HL-60/S4 treated with phorbol 12-myristate 13-acetate at 8.2 ng/mL for 4 days and 3 days (cell line): ENCODE data around the gene ACAP1.

Experiments
- in situ Hi-C: fragments of 300-500 bp; cut with MboI; formaldehyde crosslinking; loops from 2 replicates; pipeline ENCODE4 v1.15.0; 2022; ENCODE audit warnings: low sequenced_read_pairs

The ACAP1 gene

GRCh38 chr17:7352503-7352889 lies 16.2 kb downstream of the ACAP1 start:
- in situ Hi-C loops, result loop anchor here (25.0 kb wide), 1 partner anchor 185 kb away; the partner anchor contains the start of gene TNFSF12

GRCh38 chr17:7352910-7353635 lies 16.7 kb downstream of the ACAP1 start:
- in situ Hi-C loops, result loop anchor here (25.0 kb wide), 1 partner anchor 184 kb away; the partner anchor contains the start of gene TNFSF12

GRCh38 chr17:7354262-7354843 lies 18.0 kb downstream of the ACAP1 start:
- in situ Hi-C loops, result loop anchor here (25.0 kb wide), 1 partner anchor 183 kb away; the partner anchor contains the start of gene TNFSF12

GRCh38 chr17:7355053-7355452 lies 18.7 kb downstream of the ACAP1 start, which contains the start of gene TMEM95:
TSS of gene TMEM95 (plus strand) at chr17:7355156. CDS start at chr17:7355205, 49 bp downstream.
- in situ Hi-C loops, result loop anchor here (25.0 kb wide), 1 partner anchor 182 kb away; the partner anchor contains the start of gene TNFSF12

GRCh38 chr17:7355573-7355972 lies 19.2 kb downstream of the ACAP1 start:
- in situ Hi-C loops, result loop anchor here (25.0 kb wide), 1 partner anchor 182 kb away; the partner anchor contains the start of gene TNFSF12

- in situ Hi-C loops, result loop anchor here (25.0 kb wide), 1 partner anchor 181 kb away; the partner anchor contains the start of gene TNFSF12
Measured at GRCh38 chr17:7356072-7356549, 19.8 kb downstream of the ACAP1 start.

- in situ Hi-C loops, result loop anchor here (25.0 kb wide), 1 partner anchor 181 kb away; the partner anchor contains the start of gene TNFSF12
Measured at GRCh38 chr17:7356756-7357155, 20.4 kb downstream of the ACAP1 start.

GRCh38 chr17:7357381-7357780 lies 21.1 kb downstream of the ACAP1 start:
- in situ Hi-C loops, result loop anchor here (25.0 kb wide), 1 partner anchor 180 kb away; the partner anchor contains the start of gene TNFSF12

GRCh38 chr17:7361906-7362305 lies 25.6 kb downstream of the ACAP1 start:
- in situ Hi-C loops, result loop anchor here (25.0 kb wide), 1 partner anchor 175 kb away; the partner anchor contains the start of gene TNFSF12

GRCh38 chr17:7363311-7363710 lies 27.0 kb downstream of the ACAP1 start:
- in situ Hi-C loops, result loop anchor here (25.0 kb wide), 1 partner anchor 174 kb away; the partner anchor contains the start of gene TNFSF12

GRCh38 chr17:7365963-7366362 lies 29.6 kb downstream of the ACAP1 start:
- in situ Hi-C loops, result loop anchor here (25.0 kb wide), 1 partner anchor 171 kb away; the partner anchor contains the start of gene TNFSF12

GRCh38 chr17:7367083-7367482 lies 30.8 kb downstream of the ACAP1 start:
- in situ Hi-C loops, result loop anchor here (25.0 kb wide), 1 partner anchor 170 kb away; the partner anchor contains the start of gene TNFSF12

GRCh38 chr17:7367918-7368598 lies 31.7 kb downstream of the ACAP1 start:
- in situ Hi-C loops, result loop anchor here (25.0 kb wide), 1 partner anchor 169 kb away; the partner anchor contains the start of gene TNFSF12

GRCh38 chr17:7368599-7368994 lies 32.3 kb downstream of the ACAP1 start:
- in situ Hi-C loops, result loop anchor here (25.0 kb wide), 1 partner anchor 169 kb away; the partner anchor contains the start of gene TNFSF12

GRCh38 chr17:7369825-7370224 lies 33.5 kb downstream of the ACAP1 start:
- in situ Hi-C loops, result loop anchor here (25.0 kb wide), 1 partner anchor 167 kb away; the partner anchor contains the start of gene TNFSF12

GRCh38 chr17:7370853-7371252 lies 34.5 kb downstream of the ACAP1 start:
- in situ Hi-C loops, result loop anchor here (25.0 kb wide), 1 partner anchor 166 kb away; the partner anchor contains the start of gene TNFSF12

GRCh38 chr17:7374353-7374752 lies 38.0 kb downstream of the ACAP1 start:
- in situ Hi-C loops, result loop anchor here (25.0 kb wide), 1 partner anchor 163 kb away; the partner anchor contains the start of gene TNFSF12

GRCh38 chr17:7379134-7379533 lies 42.8 kb downstream of the ACAP1 start:
- in situ Hi-C loops, result no loop called here

- in situ Hi-C loops, result no loop called here
Measured at GRCh38 chr17:7380321-7380720, 44.0 kb downstream of the ACAP1 start.
